Measurements from ENCODE around the gene MAP2K5. TPM values are rescaled to one million over a fixed set of nuclear protein-coding genes. Genes with fewer than 3 reads are reported as not detected.

The MAP2K5 gene
- total and polyA plus RNA-seq, 9 of the 15 experiments (the other 6 are each of a cell fraction or from before 2014, with no cell fraction given): 0.41 to 16.5 (median 7.5) TPM

- TF ChIP-seq, protein P1, sequence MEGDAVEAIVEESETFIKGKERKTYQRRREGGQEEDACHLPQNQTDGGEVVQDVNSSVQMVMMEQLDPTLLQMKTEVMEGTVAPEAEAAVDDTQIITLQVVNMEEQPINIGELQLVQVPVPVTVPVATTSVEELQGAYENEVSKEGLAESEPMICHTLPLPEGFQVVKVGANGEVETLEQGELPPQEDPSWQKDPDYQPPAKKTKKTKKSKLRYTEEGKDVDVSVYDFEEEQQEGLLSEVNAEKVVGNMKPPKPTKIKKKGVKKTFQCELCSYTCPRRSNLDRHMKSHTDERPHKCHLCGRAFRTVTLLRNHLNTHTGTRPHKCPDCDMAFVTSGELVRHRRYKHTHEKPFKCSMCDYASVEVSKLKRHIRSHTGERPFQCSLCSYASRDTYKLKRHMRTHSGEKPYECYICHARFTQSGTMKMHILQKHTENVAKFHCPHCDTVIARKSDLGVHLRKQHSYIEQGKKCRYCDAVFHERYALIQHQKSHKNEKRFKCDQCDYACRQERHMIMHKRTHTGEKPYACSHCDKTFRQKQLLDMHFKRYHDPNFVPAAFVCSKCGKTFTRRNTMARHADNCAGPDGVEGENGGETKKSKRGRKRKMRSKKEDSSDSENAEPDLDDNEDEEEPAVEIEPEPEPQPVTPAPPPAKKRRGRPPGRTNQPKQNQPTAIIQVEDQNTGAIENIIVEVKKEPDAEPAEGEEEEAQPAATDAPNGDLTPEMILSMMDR (IDR thresholded peaks at IDR 0.05 in 2 of 3, conservative IDR thresholded peaks at IDR 0.05 in 1 of 3; ENCODE audit: insufficient read depth in 2 of 3, low read depth in 1 of 3, low read length in 3 of 3): no peak
- TF ChIP-seq SLC30A9 (CRISPR knock-in tag; IDR thresholded peaks at IDR 0.05) (no peak), MAZ (CRISPR knock-in tag; conservative IDR thresholded peaks at IDR 0.05 in 1 of 2, IDR thresholded peaks at IDR 0.05 in 1 of 2) (no peak), ZNF668 (CRISPR knock-in tag; IDR thresholded peaks at IDR 0.05) (no peak), ZNF274 (IDR thresholded peaks at IDR 0.05; ENCODE audit: borderline replicate concordance, low read depth, low read length) (no peak), ZNF408 (CRISPR knock-in tag; IDR thresholded peaks at IDR 0.05; ENCODE audit: low read depth) (no peak), NEUROD1 (IDR thresholded peaks at IDR 0.05; ENCODE audit: borderline replicate concordance, low read depth, low read length, partially characterized antibody) (no peak), ZNF23 (CRISPR knock-in tag; IDR thresholded peaks at IDR 0.05) (no peak), POLR2G (IDR thresholded peaks at IDR 0.05; ENCODE audit: low read depth, low read length) (no peak), PURB (CRISPR knock-in tag; IDR thresholded peaks at IDR 0.05; ENCODE audit: low read depth) (no peak)
- TF ChIP-seq, protein P2, sequence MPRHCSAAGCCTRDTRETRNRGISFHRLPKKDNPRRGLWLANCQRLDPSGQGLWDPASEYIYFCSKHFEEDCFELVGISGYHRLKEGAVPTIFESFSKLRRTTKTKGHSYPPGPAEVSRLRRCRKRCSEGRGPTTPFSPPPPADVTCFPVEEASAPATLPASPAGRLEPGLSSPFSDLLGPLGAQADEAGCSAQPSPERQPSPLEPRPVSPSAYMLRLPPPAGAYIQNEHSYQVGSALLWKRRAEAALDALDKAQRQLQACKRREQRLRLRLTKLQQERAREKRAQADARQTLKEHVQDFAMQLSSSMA (CRISPR knock-in tag; IDR thresholded peaks at IDR 0.05): no peak
- TF ChIP-seq, protein P3, sequence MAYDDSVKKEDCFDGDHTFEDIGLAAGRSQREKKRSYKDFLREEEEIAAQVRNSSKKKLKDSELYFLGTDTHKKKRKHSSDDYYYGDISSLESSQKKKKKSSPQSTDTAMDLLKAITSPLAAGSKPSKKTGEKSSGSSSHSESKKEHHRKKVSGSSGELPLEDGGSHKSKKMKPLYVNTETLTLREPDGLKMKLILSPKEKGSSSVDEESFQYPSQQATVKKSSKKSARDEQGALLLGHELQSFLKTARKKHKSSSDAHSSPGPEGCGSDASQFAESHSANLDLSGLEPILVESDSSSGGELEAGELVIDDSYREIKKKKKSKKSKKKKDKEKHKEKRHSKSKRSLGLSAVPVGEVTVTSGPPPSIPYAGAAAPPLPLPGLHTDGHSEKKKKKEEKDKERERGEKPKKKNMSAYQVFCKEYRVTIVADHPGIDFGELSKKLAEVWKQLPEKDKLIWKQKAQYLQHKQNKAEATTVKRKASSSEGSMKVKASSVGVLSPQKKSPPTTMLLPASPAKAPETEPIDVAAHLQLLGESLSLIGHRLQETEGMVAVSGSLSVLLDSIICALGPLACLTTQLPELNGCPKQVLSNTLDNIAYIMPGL (CRISPR knock-in tag; IDR thresholded peaks at IDR 0.05): no peak
- TF ChIP-seq, protein P4, sequence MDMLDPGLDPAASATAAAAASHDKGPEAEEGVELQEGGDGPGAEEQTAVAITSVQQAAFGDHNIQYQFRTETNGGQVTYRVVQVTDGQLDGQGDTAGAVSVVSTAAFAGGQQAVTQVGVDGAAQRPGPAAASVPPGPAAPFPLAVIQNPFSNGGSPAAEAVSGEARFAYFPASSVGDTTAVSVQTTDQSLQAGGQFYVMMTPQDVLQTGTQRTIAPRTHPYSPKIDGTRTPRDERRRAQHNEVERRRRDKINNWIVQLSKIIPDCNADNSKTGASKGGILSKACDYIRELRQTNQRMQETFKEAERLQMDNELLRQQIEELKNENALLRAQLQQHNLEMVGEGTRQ (CRISPR knock-in tag; IDR thresholded peaks at IDR 0.05): no peak
Measured at GRCh38 chr15:67758619-67759300, 216.3 kb downstream of the MAP2K5 start (continued).
